Heart left ventricle (tissue), 13 donors: ENCODE results near the gene MPV17L.
"Not testable (repeated sequence)": the region's sequence is repeated elsewhere in the genome, so short reads cannot be mapped to it uniquely, and the experiment has no call there.

ENCODE experiments used
- CTCF ChIP-seq, 12 donors: fragments of 200-600 bp; sonication (generic) in 4 of 12; IDR thresholded peaks; one replicate each; pipeline versions ENCODE4 v1.5.0 to v1.8.0; 2018 to 2022; ENCODE audit warnings: antibody characterized with exemption in 12 of 12, mild to moderate bottlenecking in 5 of 12
- POLR2A ChIP-seq, 2 donors: fragments of 450-650 bp; IDR thresholded peaks; one replicate each; pipeline ENCODE4 v1.6.1; 2017; ENCODE audit warnings: antibody characterized with exemption in 2 of 2, mild to moderate bottlenecking in 2 of 2, moderate library complexity in 2 of 2
- donor health status: ischemic (EF 13 %, LVEDD 7.1; RV severe dilation, severe dysfunction).
- donor health status: DM: no; HTN: yes; CAD: no.
- donor health status: DM: no; HTN: no; CAD: no.
- donor health status: ischemic (EF 25% LVEDD 6.9; RV normal size, moderate dysfunction).
- donor health status: ischemic (EF 25% LVEDD 5.7; RV mildly dilated, moderate dysfunction).
- donor health status: ischemic (EF 35%, LVEDD 5.7; RV mildly dilated, moderate dysfunction).
- donor health status: nonischemic (EF 11% LVEDD 7.7; RV severe dilation, severe dysfunction).
- donor health status: DM: yes; HTN: yes; CAD: no.
- donor health status: PGD.
- donor health status: ischemic (EF 29% LVEDD 5.4; RV normal size, mild dysfunction).
- donor health status: nonischemic (EF 23%, LVEDD 6.1; RV moderate dilation, normal function).

- TF ChIP-seq CTCF, POLR2A (IDR thresholded peaks at IDR 0.05): not testable (repeated sequence)
Observed at GRCh38 chr16:15351251-15351650, 44.3 kb upstream of the MPV17L start.
